ENCODE data around the gene SNX19. TPM values are rescaled to one million over a fixed set of nuclear protein-coding genes. Genes with fewer than 3 reads are reported as not detected.

Gene SNX19
- total and polyA plus RNA-seq, 2 experiments from 2014 or later, result 5.2 to 30.0 TPM

- Mint-ChIP-seq H3K9me3 (no peaks in the 10 kb centered on the region), H3K27ac (no peak overlapping the region), H3K36me3 (ENCODE audit: low read depth) (no peaks in the 10 kb centered on the region), H3K27me3 (ENCODE audit: insufficient read depth, low read depth, poor library complexity) (no peaks in the 10 kb centered on the region), H3K4me3 (no peak overlapping the region), H3K4me1 (peaks cover 2% of the 10 kb centered on the region; the same call in 1 of the 3 replicates)
- TF ChIP-seq EZH2phosphoT487 (IDR thresholded peaks at IDR 0.05; ENCODE audit: unreplicated experiment), result no peak
- TF ChIP-seq ZNF114 (CRISPR knock-in tag; IDR thresholded peaks at IDR 0.05), result no peak
- TF ChIP-seq, protein P1, sequence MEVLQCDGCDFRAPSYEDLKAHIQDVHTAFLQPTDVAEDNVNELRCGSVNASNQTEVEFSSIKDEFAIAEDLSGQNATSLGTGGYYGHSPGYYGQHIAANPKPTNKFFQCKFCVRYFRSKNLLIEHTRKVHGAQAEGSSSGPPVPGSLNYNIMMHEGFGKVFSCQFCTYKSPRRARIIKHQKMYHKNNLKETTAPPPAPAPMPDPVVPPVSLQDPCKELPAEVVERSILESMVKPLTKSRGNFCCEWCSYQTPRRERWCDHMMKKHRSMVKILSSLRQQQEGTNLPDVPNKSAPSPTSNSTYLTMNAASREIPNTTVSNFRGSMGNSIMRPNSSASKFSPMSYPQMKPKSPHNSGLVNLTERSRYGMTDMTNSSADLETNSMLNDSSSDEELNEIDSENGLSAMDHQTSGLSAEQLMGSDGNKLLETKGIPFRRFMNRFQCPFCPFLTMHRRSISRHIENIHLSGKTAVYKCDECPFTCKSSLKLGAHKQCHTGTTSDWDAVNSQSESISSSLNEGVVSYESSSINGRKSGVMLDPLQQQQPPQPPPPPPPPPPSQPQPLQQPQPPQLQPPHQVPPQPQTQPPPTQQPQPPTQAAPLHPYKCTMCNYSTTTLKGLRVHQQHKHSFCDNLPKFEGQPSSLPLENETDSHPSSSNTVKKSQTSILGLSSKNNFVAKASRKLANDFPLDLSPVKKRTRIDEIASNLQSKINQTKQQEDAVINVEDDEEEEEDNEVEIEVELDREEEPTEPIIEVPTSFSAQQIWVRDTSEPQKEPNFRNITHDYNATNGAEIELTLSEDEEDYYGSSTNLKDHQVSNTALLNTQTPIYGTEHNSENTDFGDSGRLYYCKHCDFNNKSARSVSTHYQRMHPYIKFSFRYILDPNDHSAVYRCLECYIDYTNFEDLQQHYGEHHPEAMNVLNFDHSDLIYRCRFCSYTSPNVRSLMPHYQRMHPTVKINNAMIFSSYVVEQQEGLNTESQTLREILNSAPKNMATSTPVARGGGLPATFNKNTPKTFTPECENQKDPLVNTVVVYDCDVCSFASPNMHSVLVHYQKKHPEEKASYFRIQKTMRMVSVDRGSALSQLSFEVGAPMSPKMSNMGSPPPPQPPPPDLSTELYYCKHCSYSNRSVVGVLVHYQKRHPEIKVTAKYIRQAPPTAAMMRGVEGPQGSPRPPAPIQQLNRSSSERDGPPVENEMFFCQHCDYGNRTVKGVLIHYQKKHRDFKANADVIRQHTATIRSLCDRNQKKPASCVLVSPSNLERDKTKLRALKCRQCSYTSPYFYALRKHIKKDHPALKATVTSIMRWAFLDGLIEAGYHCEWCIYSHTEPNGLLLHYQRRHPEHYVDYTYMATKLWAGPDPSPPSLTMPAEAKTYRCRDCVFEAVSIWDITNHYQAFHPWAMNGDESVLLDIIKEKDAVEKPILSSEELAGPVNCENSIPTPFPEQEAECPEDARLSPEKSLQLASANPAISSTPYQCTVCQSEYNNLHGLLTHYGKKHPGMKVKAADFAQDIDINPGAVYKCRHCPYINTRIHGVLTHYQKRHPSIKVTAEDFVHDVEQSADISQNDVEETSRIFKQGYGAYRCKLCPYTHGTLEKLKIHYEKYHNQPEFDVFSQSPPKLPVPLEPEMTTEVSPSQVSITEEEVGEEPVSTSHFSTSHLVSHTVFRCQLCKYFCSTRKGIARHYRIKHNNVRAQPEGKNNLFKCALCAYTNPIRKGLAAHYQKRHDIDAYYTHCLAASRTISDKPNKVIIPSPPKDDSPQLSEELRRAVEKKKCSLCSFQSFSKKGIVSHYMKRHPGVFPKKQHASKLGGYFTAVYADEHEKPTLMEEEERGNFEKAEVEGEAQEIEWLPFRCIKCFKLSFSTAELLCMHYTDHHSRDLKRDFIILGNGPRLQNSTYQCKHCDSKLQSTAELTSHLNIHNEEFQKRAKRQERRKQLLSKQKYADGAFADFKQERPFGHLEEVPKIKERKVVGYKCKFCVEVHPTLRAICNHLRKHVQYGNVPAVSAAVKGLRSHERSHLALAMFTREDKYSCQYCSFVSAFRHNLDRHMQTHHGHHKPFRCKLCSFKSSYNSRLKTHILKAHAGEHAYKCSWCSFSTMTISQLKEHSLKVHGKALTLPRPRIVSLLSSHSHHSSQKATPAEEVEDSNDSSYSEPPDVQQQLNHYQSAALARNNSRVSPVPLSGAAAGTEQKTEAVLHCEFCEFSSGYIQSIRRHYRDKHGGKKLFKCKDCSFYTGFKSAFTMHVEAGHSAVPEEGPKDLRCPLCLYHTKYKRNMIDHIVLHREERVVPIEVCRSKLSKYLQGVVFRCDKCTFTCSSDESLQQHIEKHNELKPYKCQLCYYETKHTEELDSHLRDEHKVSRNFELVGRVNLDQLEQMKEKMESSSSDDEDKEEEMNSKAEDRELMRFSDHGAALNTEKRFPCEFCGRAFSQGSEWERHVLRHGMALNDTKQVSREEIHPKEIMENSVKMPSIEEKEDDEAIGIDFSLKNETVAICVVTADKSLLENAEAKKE (CRISPR knock-in tag; IDR thresholded peaks at IDR 0.05), result no peak
- no peak for TF ChIP-seq REST (IDR thresholded peaks at IDR 0.05; ENCODE audit: unreplicated experiment)
- TF ChIP-seq NANOG (IDR thresholded peaks at IDR 0.05; ENCODE audit: borderline replicate concordance), result no peak
- no peak for TF ChIP-seq CREB1 (CRISPR knock-in tag; IDR thresholded peaks at IDR 0.05; ENCODE audit: low read depth)
- TF ChIP-seq POLR2AphosphoS5 (IDR thresholded peaks at IDR 0.05; ENCODE audit: low read depth), result no peak
- no peak for TF ChIP-seq JUNB (IDR thresholded peaks at IDR 0.05; ENCODE audit: unreplicated experiment)
- TF ChIP-seq EZH2 (IDR thresholded peaks at IDR 0.05; ENCODE audit: low read depth, unreplicated experiment), result no peak
- no peak for TF ChIP-seq STAT1 (IDR thresholded peaks at IDR 0.05; ENCODE audit: unreplicated experiment)
- TF ChIP-seq CTCF (conservative IDR thresholded peaks at IDR 0.05; ENCODE audit: low read depth in 2 of 2), result no peak
- TF ChIP-seq ETS1 (IDR thresholded peaks at IDR 0.05), result no peak
- no peak for TF ChIP-seq ZNF331 (CRISPR knock-in tag; IDR thresholded peaks at IDR 0.05; ENCODE audit: low read depth)
- ATAC-seq (no peak), DNase-seq (ENCODE audit: low spot score) (no peak)
- Histone ChIP-seq H3K79me2 (replicated peaks; ENCODE audit: insufficient read depth) (no peaks in the 10 kb centered on the region), H3K4me1 (ENCODE audit: insufficient read depth) (no peaks in the 10 kb centered on the region), H4K20me1 (replicated peaks; ENCODE audit: insufficient read depth) (no peaks in the 10 kb centered on the region), H2AFZ (no peak overlapping the region), H3K27ac (ENCODE audit: low read depth) (no peak overlapping the region), H3K27me3 (ENCODE audit: insufficient read depth) (no peaks in the 10 kb centered on the region), H3K36me3 (ENCODE audit: insufficient read depth) (no peaks in the 10 kb centered on the region), H3F3A (replicated peaks; ENCODE audit: low read depth) (no peaks in the 10 kb centered on the region), H3K4me2 (no peak overlapping the region), H3K9me2 (ENCODE audit: insufficient read depth) (no peaks in the 10 kb centered on the region; the same call in 1 of the 2 replicates), H3K4me3 (no peak overlapping the region)
These were observed 84.3 kb downstream of the SNX19 start for GRCh38 chr11:130831976-130832375.

All from GM23338 (cell line).